Dendritic cell treated with granulocyte-macrophage colony-stimulating factor and Interleukin-4, amounts not matched to agents 40 ng/mL and 50 ng/mL, for 4 days (primary cell): ENCODE results near the gene FTO.

Experiments
- H3K27ac Mint-ChIP-seq: one replicate; pipeline ENCODE4 v1.8.0; 2022; ENCODE audit warnings: mild to moderate bottlenecking, mixed read lengths
- H3K27me3 Mint-ChIP-seq: one replicate; pipeline ENCODE4 v1.8.0; 2022; ENCODE audit warnings: mild to moderate bottlenecking, mixed read lengths
- H3K36me3 Mint-ChIP-seq: one replicate; pipeline ENCODE4 v1.8.0; 2022; ENCODE audit warnings: low read depth, mixed read lengths
- H3K4me1 Mint-ChIP-seq: one replicate; pipeline ENCODE4 v1.8.0; 2022; ENCODE audit warnings: low read depth, mixed read lengths
- H3K4me3 Mint-ChIP-seq: one replicate; pipeline ENCODE4 v1.8.0; 2022; ENCODE audit warnings: mild to moderate bottlenecking, moderate library complexity, mixed read lengths
- H3K9me3 Mint-ChIP-seq: one replicate; pipeline ENCODE4 v1.8.0; 2022; ENCODE audit warnings: mixed read lengths
- intact Hi-C: fragments of 100-400 bp; cut with micrococcal nuclease; formaldehyde crosslinking; loops from one replicate; pipeline ENCODE4 v1.15.0; 2022

The FTO gene

DNA sequence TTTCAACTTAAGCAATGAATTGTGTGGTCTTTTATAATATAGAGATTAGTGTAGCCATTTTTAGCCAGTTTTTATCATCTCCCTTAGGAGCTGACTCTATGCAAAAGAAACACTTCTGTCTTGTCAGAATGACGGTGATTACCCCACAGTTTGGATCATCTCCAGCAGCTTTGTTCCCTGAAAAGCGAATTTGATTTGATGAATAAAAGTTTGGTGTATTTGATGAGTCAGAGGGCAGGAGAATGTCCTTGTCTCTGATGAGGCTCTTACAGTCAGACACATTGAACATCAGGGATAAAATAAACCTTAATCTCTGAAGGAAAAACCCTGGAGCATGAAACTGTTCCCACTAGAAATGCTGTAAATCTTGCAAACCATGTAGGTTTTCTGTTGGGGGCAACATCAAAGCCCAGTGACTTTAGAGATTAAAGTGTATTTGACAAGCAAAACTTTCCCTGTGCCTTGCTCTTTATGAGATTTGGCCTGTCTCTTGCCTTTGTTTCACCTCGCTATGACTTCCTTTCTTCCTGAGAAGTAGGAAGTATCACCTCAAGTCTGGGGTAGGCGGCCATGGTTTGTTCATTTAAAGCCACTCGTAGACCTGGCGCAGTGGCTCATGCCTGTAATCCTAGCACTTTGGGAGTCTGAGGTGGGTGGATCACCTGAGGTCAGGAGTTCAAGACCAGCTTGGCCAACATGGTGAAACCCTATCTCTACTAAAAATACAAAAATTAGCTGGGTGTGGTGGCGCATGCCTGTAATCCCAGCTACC lies 209.3 kb downstream of the FTO start:
- Mint-ChIP-seq H3K27me3 (no peaks in the 10 kb centered on the region), H3K4me3 (no peak overlapping the region)
- intact Hi-C loops = loop anchor here (10.0 kb wide), 1 partner anchor 58 kb away; no protein-coding TSS in a partner anchor

DNA sequence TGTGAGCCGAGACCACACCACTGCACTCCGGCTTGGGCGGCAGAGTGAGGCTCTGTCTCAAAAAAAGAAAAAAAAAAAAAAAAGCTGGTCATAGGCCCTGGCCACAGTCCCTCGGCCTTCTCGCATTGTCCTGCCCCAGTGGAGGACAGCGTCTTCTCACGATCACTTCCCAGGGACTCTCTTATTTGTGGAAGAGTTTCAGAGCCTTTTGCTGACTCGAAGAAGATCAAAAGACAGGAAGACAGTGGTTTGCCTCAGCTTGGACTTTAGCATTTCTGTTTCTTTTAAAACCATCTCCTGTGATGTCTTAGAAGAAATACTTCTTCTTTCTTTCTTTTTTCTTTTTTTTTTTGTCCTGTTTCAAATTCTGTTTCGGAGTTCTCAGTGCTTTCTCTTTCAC lies 210.0 kb downstream of the FTO start:
- Mint-ChIP-seq H3K4me1 (peaks cover 7% of the 10 kb centered on the region), H3K27me3 (no peaks in the 10 kb centered on the region), H3K36me3 (no peaks in the 10 kb centered on the region), H3K4me3 (no peak overlapping the region), H3K9me3 (no peaks in the 10 kb centered on the region), H3K27ac (no peak overlapping the region)
- intact Hi-C loops = loop anchor here (10.0 kb wide), 1 partner anchor 59 kb away; no protein-coding TSS in a partner anchor

More for the DNA sequence above, 209.3 kb downstream of the FTO start:
- H3K36me3 Mint-ChIP-seq = no peaks in the 10 kb centered on the region
- H3K9me3 Mint-ChIP-seq = no peaks in the 10 kb centered on the region
- H3K27ac Mint-ChIP-seq = no peak overlapping the region
- peaks cover 7% of the 10 kb centered on the region for H3K4me1 Mint-ChIP-seq

DNA sequence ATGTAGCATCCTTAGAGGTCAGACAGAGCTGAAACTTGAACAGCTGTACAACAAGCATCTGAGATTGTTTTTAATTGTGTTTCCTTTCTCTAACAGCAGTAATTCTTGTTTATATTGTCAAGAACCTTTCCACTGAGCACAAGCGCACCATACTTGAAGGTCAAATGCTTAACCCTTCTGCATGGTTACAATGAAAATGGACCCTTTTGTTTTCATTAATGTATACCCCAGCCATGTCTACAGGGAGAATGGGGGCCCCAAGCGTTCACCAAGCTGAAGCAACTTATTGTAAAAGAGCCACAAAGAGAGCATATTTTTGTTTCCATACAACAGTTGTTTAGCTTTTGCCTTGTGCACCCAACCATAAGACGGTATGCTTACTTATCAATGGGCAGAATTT lies 210.8 kb downstream of the FTO start:
- H3K27ac Mint-ChIP-seq = no peak overlapping the region
- peaks cover 7% of the 10 kb centered on the region for H3K4me1 Mint-ChIP-seq
- intact Hi-C loops = loop anchor here (10.0 kb wide), 1 partner anchor 60 kb away; no protein-coding TSS in a partner anchor

DNA sequence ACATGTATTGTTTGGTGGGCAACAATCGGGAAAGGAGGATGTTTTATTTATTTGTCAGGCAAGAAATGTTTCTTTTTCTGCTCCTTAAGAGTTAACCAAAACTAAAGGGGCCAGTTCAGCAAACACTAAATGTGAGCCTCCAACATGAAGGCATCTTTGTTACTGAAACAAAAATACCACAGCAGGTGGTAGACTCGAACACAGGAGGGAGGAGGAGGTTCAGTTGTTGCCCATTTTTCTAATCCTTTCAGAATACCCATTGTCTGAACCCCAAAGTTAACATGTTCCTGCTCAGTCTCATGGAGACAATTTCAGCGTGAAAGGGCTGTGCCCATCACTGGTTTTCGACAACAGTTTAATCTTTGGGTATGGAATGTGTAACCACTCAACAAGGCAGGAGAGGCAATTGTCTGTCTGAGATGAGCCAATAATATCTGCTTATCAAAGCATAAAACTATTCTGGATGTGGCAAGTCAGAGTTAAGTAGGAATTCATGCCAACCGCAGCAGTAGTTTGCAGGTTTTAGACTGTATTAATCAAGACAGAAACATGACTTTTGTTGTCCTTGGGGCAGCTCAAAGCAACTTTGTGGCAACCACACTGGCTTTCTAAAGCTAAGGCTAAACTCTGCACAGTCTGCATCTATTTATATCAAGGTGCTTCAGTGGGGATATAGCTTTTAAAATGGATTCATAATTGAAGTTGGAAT lies 211.7 kb downstream of the FTO start:
- intact Hi-C loops = loop anchor here (10.0 kb wide), 1 partner anchor 61 kb away; no protein-coding TSS in a partner anchor
- H3K4me1 Mint-ChIP-seq = peaks cover 7% of the 10 kb centered on the region
- no peaks in the 10 kb centered on the region for H3K27me3 Mint-ChIP-seq
- H3K27ac Mint-ChIP-seq = no peak overlapping the region
- H3K9me3 Mint-ChIP-seq = no peaks in the 10 kb centered on the region
- H3K36me3 Mint-ChIP-seq = no peaks in the 10 kb centered on the region
- H3K4me3 Mint-ChIP-seq = no peak overlapping the region

More for the DNA sequence above, 210.8 kb downstream of the FTO start:
- Mint-ChIP-seq H3K4me3 (no peak overlapping the region), H3K9me3 (no peaks in the 10 kb centered on the region), H3K27me3 (no peaks in the 10 kb centered on the region), H3K36me3 (no peaks in the 10 kb centered on the region)

DNA sequence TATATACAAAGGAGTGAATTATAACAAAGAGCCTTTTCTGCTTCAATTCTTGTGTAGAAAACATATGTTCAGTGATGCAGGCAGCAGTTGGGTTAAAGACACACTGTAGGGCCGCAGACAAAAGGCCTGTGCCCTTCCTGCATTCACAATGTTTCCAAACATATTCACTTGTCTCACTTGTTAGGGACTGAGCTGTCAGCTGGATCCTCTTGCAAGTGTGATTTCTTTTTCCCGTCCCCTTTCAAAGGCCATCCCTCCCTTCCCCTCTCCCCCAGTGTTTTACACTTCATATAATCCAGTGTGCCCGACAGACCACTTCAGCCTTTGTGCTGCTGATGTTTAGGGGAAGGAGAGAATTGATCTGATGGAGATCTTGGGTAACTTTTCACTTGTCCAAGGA lies 217.0 kb downstream of the FTO start:
- no peaks in the 10 kb centered on the region for H3K4me1 Mint-ChIP-seq
- no peaks in the 10 kb centered on the region for H3K27me3 Mint-ChIP-seq
- intact Hi-C loops = loop anchor here (10.0 kb wide), 1 partner anchor 146 kb away; no protein-coding TSS in a partner anchor
- peaks cover 5% of the 10 kb centered on the region for H3K36me3 Mint-ChIP-seq
- no peaks in the 10 kb centered on the region for H3K9me3 Mint-ChIP-seq
- no peak overlapping the region for H3K4me3 Mint-ChIP-seq
- H3K27ac Mint-ChIP-seq = no peak overlapping the region

DNA sequence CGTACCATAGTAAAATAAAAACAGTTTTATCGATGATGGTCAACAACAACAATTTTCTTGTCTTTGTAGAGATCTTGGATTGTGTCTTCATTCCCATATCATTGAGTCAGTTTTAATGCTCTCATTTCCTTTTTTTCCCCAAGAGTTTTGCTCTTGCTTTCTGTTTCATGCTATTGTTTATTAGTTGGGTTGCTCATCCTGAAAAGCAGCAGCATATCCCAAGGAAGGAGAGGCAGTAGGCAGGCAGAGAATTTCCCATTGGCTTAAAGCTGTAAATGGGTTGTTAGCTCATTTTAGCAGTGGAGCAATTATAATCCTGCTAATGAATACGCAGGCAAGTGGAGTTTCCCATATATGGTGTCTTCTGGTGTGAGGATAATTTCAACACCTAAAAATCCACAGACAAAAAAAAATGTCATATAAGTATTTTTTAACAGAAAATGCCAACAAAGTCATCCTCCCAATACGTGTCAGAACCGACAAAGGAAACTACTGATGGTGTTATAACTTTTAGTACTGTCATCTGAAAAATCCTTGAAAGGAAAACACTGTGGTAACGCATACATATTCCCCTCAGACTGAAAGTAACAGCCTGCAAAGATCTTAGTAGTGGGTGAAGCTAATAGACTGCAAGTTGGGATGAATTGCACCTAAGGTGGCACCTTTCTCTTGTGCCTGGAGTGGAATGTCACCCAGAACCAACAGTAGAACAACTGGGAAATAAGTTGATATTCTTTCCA lies 218.3 kb downstream of the FTO start:
- no peak overlapping the region for H3K4me3 Mint-ChIP-seq
- peaks cover 5% of the 10 kb centered on the region for H3K36me3 Mint-ChIP-seq
- intact Hi-C loops = loop anchor here (10.0 kb wide), 1 partner anchor 147 kb away; no protein-coding TSS in a partner anchor
- H3K27me3 Mint-ChIP-seq = no peaks in the 10 kb centered on the region
- no peaks in the 10 kb centered on the region for H3K9me3 Mint-ChIP-seq
- no peaks in the 10 kb centered on the region for H3K4me1 Mint-ChIP-seq
- no peak overlapping the region for H3K27ac Mint-ChIP-seq

DNA sequence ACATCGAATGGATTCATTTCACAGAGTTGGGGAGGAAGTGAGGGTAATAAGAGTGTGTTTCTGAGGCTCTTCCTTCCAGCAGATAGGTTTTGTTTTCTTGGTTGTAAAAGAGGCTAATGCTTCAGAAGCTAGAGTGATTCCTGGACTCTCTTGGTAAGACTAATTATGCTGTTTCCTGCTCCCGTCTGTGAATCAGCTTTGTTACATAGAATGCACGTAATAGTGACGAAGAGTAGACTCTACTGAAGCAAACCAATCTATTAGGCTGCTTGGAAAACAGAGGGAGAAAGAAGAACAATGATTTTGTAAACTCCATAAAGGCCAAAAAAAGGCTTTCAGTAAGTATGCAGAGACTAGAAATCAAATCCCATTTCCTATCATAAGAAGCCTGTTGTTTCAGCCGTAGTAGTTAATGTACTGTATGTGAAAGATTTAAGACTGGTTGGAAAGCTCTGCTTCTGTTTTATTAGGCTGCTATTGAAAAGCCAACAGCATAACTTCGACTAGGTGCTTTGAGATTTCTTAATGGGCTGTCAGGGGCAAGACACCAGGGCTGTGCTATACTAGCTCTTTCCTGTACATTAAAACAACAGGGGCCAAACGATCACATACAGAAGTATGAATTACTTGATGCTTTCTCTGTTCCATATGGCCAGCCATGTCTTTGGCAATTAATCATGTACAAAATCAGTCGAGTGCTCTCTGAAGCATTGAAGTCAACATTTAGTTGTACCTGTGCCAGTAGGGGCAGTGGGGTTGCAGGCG lies 219.0 kb downstream of the FTO start:
- intact Hi-C loops = loop anchor here (10.0 kb wide), 1 partner anchor 148 kb away; no protein-coding TSS in a partner anchor
- peaks cover 5% of the 10 kb centered on the region for H3K36me3 Mint-ChIP-seq

DNA sequence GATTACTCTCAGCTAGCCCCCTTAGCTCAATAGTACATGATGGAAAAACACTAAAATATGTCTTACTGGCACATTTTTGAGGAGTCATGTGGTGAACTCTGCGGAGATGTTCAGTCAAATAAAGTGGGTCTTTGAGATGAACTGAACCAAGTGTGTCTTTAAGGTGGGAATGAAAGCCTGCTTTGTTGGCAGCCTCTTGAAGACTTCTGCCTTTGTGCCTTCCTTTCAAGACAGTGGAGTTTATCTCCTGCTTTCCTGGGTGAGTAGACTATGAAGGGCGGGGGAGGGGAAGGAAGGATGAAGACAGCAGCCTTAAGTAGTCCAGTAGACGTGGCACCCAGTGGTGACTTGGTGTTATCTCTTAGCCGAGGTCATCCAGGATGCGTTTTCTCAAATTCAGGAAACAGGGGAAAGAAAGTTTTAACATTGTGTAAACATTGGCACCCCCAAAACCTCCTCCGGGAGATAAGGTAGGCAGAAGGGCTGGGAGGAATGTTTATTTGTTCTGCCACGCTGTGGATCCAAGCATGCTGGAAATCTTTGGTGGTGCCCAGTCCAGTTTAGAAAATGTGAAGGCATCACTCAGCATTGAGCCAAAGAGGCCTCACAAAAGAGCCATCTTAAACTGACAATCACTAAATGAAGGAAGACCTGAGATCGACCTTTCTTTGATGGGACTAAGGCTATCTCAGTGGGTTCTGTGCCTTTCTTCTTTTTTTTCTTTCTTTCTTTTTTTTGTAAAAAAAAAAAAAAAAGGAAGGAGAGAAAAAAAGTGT lies 220.6 kb downstream of the FTO start:
- no peaks in the 10 kb centered on the region for H3K27me3 Mint-ChIP-seq
- intact Hi-C loops = loop anchor here (10.0 kb wide), 1 partner anchor 150 kb away; no protein-coding TSS in a partner anchor
- peaks cover 5% of the 10 kb centered on the region for H3K36me3 Mint-ChIP-seq
- no peak overlapping the region for H3K4me3 Mint-ChIP-seq
- no peaks in the 10 kb centered on the region for H3K9me3 Mint-ChIP-seq
- no peak overlapping the region for H3K27ac Mint-ChIP-seq
- no peaks in the 10 kb centered on the region for H3K4me1 Mint-ChIP-seq

More for the DNA sequence above, 219.0 kb downstream of the FTO start:
- Mint-ChIP-seq H3K4me1 (no peaks in the 10 kb centered on the region), H3K27ac (no peak overlapping the region), H3K4me3 (no peak overlapping the region), H3K27me3 (no peaks in the 10 kb centered on the region), H3K9me3 (no peaks in the 10 kb centered on the region)

DNA sequence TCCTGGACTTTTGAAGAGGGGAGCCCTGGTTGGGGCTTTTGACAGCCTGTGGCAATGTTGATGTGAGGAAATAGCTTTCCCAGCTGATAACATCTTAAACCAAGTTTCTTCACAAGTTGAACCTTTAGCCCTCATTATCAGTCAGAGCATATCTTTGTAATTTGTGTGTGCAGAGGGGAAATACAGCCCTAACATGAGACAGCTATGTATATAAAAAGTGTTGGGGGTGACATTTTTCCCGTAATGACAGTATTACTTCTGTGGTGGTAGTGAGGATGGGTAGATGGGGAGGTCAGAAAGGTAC lies 221.1 kb downstream of the FTO start:
- Mint-ChIP-seq H3K9me3 (no peaks in the 10 kb centered on the region), H3K36me3 (peaks cover 5% of the 10 kb centered on the region), H3K4me1 (no peaks in the 10 kb centered on the region), H3K27ac (no peak overlapping the region), H3K4me3 (no peak overlapping the region), H3K27me3 (no peaks in the 10 kb centered on the region)
- intact Hi-C loops = loop anchor here (10.0 kb wide), 1 partner anchor 150 kb away; no protein-coding TSS in a partner anchor

DNA sequence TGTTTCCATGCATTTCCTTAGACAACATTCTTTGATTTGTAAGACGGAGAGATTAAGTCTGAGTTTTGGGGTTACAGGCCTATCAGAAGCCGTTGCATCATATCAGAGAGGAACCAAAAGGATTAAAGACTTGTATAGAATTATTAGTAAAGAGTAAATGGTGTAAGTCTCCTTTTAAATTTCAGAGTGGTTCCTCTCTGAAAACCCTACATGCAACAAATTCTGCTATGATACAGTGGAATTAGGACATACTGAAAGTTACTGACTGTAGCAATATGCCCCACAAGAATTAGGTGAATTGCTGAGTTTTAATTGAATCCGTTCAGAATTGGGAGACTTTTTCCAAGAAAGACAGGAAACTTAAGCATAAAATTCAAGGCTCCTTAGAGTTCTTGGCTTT lies 221.6 kb downstream of the FTO start:
- Mint-ChIP-seq H3K27ac (no peak overlapping the region), H3K4me3 (no peak overlapping the region), H3K9me3 (no peaks in the 10 kb centered on the region), H3K27me3 (no peaks in the 10 kb centered on the region), H3K36me3 (peaks cover 5% of the 10 kb centered on the region), H3K4me1 (no peaks in the 10 kb centered on the region)
- intact Hi-C loops = loop anchor here (10.0 kb wide), 1 partner anchor 151 kb away; no protein-coding TSS in a partner anchor

DNA sequence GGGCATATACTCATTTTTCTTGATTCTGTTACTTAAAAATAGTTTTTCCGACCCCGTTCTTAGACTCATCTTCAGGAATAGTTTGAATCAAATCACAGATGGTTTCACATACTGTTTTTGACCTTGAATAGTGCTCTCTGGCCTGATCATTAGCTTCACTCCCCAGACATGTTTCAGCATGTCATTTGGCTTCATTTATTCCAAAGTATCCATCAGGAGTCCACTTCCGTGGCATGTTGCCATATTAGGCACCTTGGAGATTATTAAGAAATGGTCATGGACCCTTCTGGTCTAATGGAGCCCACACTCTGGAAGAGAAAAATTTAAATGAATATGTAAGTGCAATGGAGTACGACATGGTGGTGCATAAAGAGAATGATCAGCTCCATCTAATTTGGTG lies 222.3 kb downstream of the FTO start:
- H3K4me1 Mint-ChIP-seq = no peaks in the 10 kb centered on the region
- intact Hi-C loops = loop anchor here (10.0 kb wide), 1 partner anchor 151 kb away; no protein-coding TSS in a partner anchor
- H3K4me3 Mint-ChIP-seq = no peak overlapping the region
- no peaks in the 10 kb centered on the region for H3K9me3 Mint-ChIP-seq
- no peak overlapping the region for H3K27ac Mint-ChIP-seq
- no peaks in the 10 kb centered on the region for H3K27me3 Mint-ChIP-seq
- H3K36me3 Mint-ChIP-seq = peaks cover 5% of the 10 kb centered on the region

DNA sequence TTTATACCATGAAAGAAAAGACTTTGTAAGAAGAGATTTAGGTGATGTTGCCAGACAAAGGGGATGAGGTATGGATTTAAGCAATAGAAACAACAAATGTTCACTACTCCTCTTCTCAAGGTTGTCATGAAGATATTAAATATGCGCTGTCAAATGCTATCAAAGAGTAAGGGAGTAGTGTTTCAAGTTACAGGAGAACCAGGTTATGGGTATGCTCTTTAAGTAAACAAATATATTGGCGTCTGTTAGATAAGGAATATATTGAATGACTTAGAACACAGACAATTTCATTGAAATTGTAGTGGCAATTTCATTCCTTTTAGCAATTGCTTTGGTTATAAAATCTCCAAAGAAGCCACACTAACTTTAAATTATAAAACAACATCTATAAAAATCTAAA lies 229.0 kb downstream of the FTO start:
- H3K36me3 Mint-ChIP-seq = peaks cover 6% of the 10 kb centered on the region
- no peak overlapping the region for H3K4me3 Mint-ChIP-seq
- H3K27ac Mint-ChIP-seq = no peak overlapping the region
- H3K27me3 Mint-ChIP-seq = no peaks in the 10 kb centered on the region
- intact Hi-C loops = no loop called here
- no peaks in the 10 kb centered on the region for H3K4me1 Mint-ChIP-seq
- H3K9me3 Mint-ChIP-seq = no peaks in the 10 kb centered on the region
